K562 (cell line): ENCODE measurements around the gene PRF1. TPM values are rescaled to one million over a fixed set of nuclear protein-coding genes. Genes with fewer than 3 reads are reported as not detected.

Experiments used
- ATAC-seq: fragments of 200-7000 bp; cut with Tn5 transposase; 3 replicates; pipeline ENCODE4 v1.9.1; 2020; ENCODE audit warnings: moderate library complexity
- BruUV-seq: library from RNA; stranded (reverse); fragments of 400-500 nt; replicated peaks from 2 replicates; lab custom pipeline; 2021; lab: Mats Ljungman, UMichigan
- CTCF ChIA-PET: fragments of 300-600 bp; formaldehyde crosslinking; extraction: SDS; loops from one replicate; lab custom pipeline; 2021; ENCODE audit warnings: low intra/inter-chr PET ratio; lab: Yijun Ruan, JAX
- POLR2A ChIA-PET: fragments of 300-600, 350-650 bp; sonication (Branson Sonifier 250); formaldehyde crosslinking; extraction: SDS; loops from one replicate; lab custom pipeline; 2021; ENCODE audit warnings: antibody characterized with exemption, inconsistent platforms; lab: Yijun Ruan, JAX
- DNase-seq, 4 experiments: peaks; one replicate each; pipeline versions ENCODE4 v3.0.0 to v3.0.0-alpha.2; 2011 to 2018; ENCODE audit warnings: low spot score in 3 of 4, mixed read lengths in 3 of 4; ENCODE audit errors: extremely low read depth in 1 of 4
- FAIRE-seq: peaks from 2 replicates; lab custom pipeline; 2011; peaks lifted over from hg19 to GRCh38; lab: Jason Lieb, UNC
- H2AFZ ChIP-seq: 2 replicates; pipeline ENCODE4 v1.6.0; 2011; ENCODE audit warnings: low read depth, low read length, control low read depth, inconsistent platforms
- H3K27ac ChIP-seq: fragments of 200-600 bp; 3 replicates; pipeline ENCODE4 v1.8.0; 2011; ENCODE audit warnings: low read depth, mild to moderate bottlenecking, control low read depth, inconsistent platforms, low read length, moderate library complexity, mixed read lengths; ENCODE audit errors: extremely low read depth
- H3K27me3 ChIP-seq, 2 experiments: fragments of 300-600 bp in 1 of 2; 2 replicates in 1 of 2; 3 replicates in 1 of 2; pipeline versions ENCODE4 v1.6.0 to v1.8.0; 2011; ENCODE audit warnings: inconsistent platforms in 2 of 2, low read length in 2 of 2, mild to moderate bottlenecking in 1 of 2, mixed read lengths in 1 of 2, moderate library complexity in 1 of 2; ENCODE audit not compliant: control insufficient read depth in 2 of 2, insufficient read depth in 2 of 2
- H3K36me3 ChIP-seq: fragments of 300-600 bp; 3 replicates; pipeline ENCODE4 v1.8.0; 2011; ENCODE audit warnings: mild to moderate bottlenecking, low read length, inconsistent platforms; ENCODE audit not compliant: control insufficient read depth, insufficient read depth
- H3K4me1 ChIP-seq, 2 experiments: fragments of 200-600 bp in 1 of 2; replicated peaks in 1 of 2; 2 replicates in 1 of 2; 3 replicates in 1 of 2; pipeline versions ENCODE4 v1.5.1 to v1.8.0; 2011; ENCODE audit warnings: inconsistent platforms in 2 of 2, low read length in 2 of 2, mild to moderate bottlenecking in 1 of 2, mixed read lengths in 1 of 2, moderate library complexity in 1 of 2; ENCODE audit not compliant: control insufficient read depth in 2 of 2, insufficient read depth in 2 of 2
- H3K4me2 ChIP-seq: 2 replicates; pipeline ENCODE4 v1.6.1; 2011; ENCODE audit warnings: low read length, control low read depth, inconsistent platforms, mixed read lengths; ENCODE audit not compliant: insufficient read depth
- H3K4me3 ChIP-seq: fragments of 200-600 bp; sonication (generic), shearing (Covaris generic); 2 replicates; pipeline ENCODE4 v1.5.1; 2016; ENCODE audit warnings: control low read depth, inconsistent platforms
- H3K79me2 ChIP-seq: fragments of 200-600 bp; 3 replicates; pipeline ENCODE4 v1.8.0; 2011; ENCODE audit warnings: low read length, inconsistent platforms; ENCODE audit not compliant: control insufficient read depth, insufficient read depth
- H3K9ac ChIP-seq, 2 experiments: 2 replicates each; pipeline versions ENCODE4 v1.6.0 to v1.6.1; 2011; ENCODE audit warnings: low read depth in 2 of 2, low read length in 2 of 2, control low read depth in 1 of 2, inconsistent platforms in 1 of 2, mild to moderate bottlenecking in 1 of 2, mixed read lengths in 1 of 2; ENCODE audit not compliant: insufficient read depth in 1 of 2
- H3K9me1 ChIP-seq: one replicate; pipeline ENCODE4 v1.6.0; 2011; ENCODE audit warnings: inconsistent platforms, mild to moderate bottlenecking, low read length, moderate library complexity; ENCODE audit not compliant: control insufficient read depth, insufficient read depth
- H3K9me3 ChIP-seq: replicated peaks from 2 replicates; pipeline ENCODE4 v1.5.1; 2011; ENCODE audit warnings: low read depth, low read length, inconsistent platforms; ENCODE audit not compliant: control insufficient read depth, insufficient read depth
- H4K20me1 ChIP-seq: replicated peaks from 2 replicates; pipeline ENCODE4 v1.6.1; 2011; ENCODE audit warnings: low read length, inconsistent platforms, mixed read lengths; ENCODE audit not compliant: control insufficient read depth, insufficient read depth
- KDM4B ChIP-seq, 2 experiments: fragments of 450-650 bp in 1 of 2; sonication (generic) in 1 of 2; IDR thresholded peaks; 2 replicates each; pipeline ENCODE4 v1.6.1; 2016 to 2017; ENCODE audit warnings: borderline replicate concordance in 2 of 2, antibody characterized with exemption in 1 of 2, low read depth in 1 of 2, mild to moderate bottlenecking in 1 of 2
- L3MBTL2 ChIP-seq: fragments of 450-650 bp; IDR thresholded peaks from 2 replicates; pipeline ENCODE4 v1.6.1; 2016; ENCODE audit warnings: mild to moderate bottlenecking, moderate library complexity
- NFIC ChIP-seq: fragments of 450-650 bp; IDR thresholded peaks from 2 replicates; pipeline ENCODE4 v1.6.1; 2017; ENCODE audit warnings: mild to moderate bottlenecking, inconsistent platforms
- SP1 ChIP-seq: sonication (generic); formaldehyde crosslinking; IDR thresholded peaks from 2 replicates; pipeline ENCODE4 v1.8.1; 2022; ENCODE audit warnings: mild to moderate bottlenecking, missing genetic modification reagents
- ZFP36 ChIP-seq: fragments of 150-350 bp; IDR thresholded peaks from 2 replicates; pipeline ENCODE4 v1.6.1; 2018; ENCODE audit warnings: low read length, low read depth; ENCODE audit not compliant: partially characterized antibody
- ZSCAN32 ChIP-seq: fragments of 450-650 bp; formaldehyde crosslinking; IDR thresholded peaks from 2 replicates; pipeline ENCODE4 v1.4.0; 2020; ENCODE audit warnings: mild to moderate bottlenecking, moderate library complexity
- WGBS: fragments of 100-300 bp; shearing (Covaris generic); methylation state at CpG from one replicate; pipeline ENCODE4 v1.1.6; 2016; ENCODE audit warnings: low coverage, mixed read lengths; ENCODE audit not compliant: insufficient coverage; ENCODE audit errors: missing lambda C conversion rate; 5-methylcytosine and 5-hydroxymethylcytosine counted together
- in situ Hi-C: fragments of 300-500 bp; cut with MboI; formaldehyde crosslinking; loops from 4 replicates; pipeline ENCODE4 v1.15.0; 2018; ENCODE audit warnings: inconsistent platforms, mixed read lengths
- intact Hi-C: fragments of 100-400 bp; cut with micrococcal nuclease; formaldehyde crosslinking; loops from 2 replicates; pipeline ENCODE4 v1.14.2; 2022
- polyA plus RNA-seq, 8 experiments: library from polyadenylated mRNA; depleted of rRNA in 4 of 8; stranded (reverse) in 5 of 8; unstranded in 3 of 8; fragments of >200 nt; fragmentation: Nextera tagmentation in 2 of 8; fragmentation: Illumina TruSeq in 1 of 8; extraction: Ambion mirVana in 2 of 8; extraction: Trizol in 1 of 8; gene quantifications; 2 replicates each; pipeline versions ENCODE4 v1.2.1 to v1.2.3, GENCODE V29; 2011 to 2014; ENCODE audit warnings: inconsistent platforms in 1 of 8, missing spikeins in 1 of 8
- total RNA-seq, 7 experiments: library from RNA; depleted of rRNA in 6 of 7; stranded (reverse); fragments of >200 nt in 6 of 7; fragmentation: Illumina TruSeq in 2 of 7; extraction: Trizol in 2 of 7; gene quantifications; 2 replicates each; pipeline versions ENCODE4 v1.2.1 to v1.2.3, GENCODE V29; 2011 to 2021; ENCODE audit warnings: low replicate concordance in 1 of 7
- TF ChIP-seq, protein P1 (sequence below): fragments of 450-650 bp; IDR thresholded peaks from 2 replicates; pipeline ENCODE4 v1.6.1; 2016; ENCODE audit warnings: low read depth
- TF ChIP-seq, protein P2 (sequence below): fragments of 450-650 bp; IDR thresholded peaks from 2 replicates; pipeline ENCODE4 v1.7.0; 2016; ENCODE audit warnings: borderline replicate concordance
- TF ChIP-seq, protein P3 (sequence below): fragments of 250-450 bp; sonication (Bioruptor Pico); IDR thresholded peaks from 2 replicates; pipeline ENCODE4 v1.8.0; 2021; ENCODE audit warnings: borderline replicate concordance, mild to moderate bottlenecking, moderate library complexity; ENCODE audit not compliant: poor library complexity, severe bottlenecking
- TF ChIP-seq, protein P4 (sequence below): fragments of 450-650 bp; IDR thresholded peaks from 2 replicates; pipeline ENCODE4 v1.6.1; 2017; ENCODE audit warnings: mild to moderate bottlenecking, moderate library complexity

PRF1 gene
- total and polyA plus RNA-seq, 9 of the 15 experiments (the other 6 are each of a cell fraction or from before 2014, with no cell fraction given): 3.8 to 8.6 (median 6.3) TPM

DNA sequence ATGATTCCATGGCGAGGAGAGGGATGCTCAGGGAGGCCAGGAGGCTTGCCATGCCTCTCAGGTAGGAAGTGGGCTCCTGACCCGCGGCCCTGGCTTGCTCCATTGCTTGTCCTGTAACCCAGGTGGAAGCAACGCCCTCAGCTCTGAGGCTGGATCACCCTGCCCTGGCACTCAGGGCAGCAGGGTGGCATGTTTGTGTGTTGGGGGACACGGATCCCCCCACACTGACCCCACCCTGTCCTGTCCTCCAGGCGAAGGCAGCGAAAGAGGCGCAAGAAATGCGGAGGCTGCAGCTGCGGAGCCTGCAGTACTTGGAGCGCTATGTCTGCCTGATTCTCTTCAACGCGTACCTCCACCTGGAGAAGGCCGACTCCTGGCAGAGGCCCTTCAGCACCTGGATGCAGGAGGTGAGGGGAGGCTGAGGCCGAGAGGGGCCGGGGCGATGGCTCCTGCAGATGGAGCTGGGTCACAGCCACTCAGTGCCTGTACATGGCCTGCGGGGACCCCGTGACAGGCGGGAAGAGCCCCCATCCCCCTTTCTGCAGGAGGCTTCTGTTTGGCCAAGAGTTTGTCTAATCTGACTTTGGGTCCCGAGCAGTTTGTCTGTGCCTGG is 38.3 kb downstream of the PRF1 start:
- Histone ChIP-seq H3K4me3 (no peak overlapping the region), H3K36me3 (no peaks in the 10 kb centered on the region), H2AFZ (no peak overlapping the region), H4K20me1 (no peaks in the 10 kb centered on the region), H3K4me2 (no peak overlapping the region), H3K4me1 (peaks cover 10 to 58% of the 10 kb centered on the region in 2 experiments), H3K9ac (peak overlapping the region in 1 of 2 experiments; percentile 31; a peak in 2 of 4 replicates), H3K27ac (no peak overlapping the region), H3K9me3 (no peaks in the 10 kb centered on the region), H3K27me3 (no peaks in the 10 kb centered on the region), H3K9me1 (no peaks in the 10 kb centered on the region), H3K79me2 (no peaks in the 10 kb centered on the region)
- FAIRE-seq (no peak), ATAC-seq (no peak), DNase-seq (no peak)
- POLR2A ChIA-PET: interaction anchor here (0.7 kb wide), 1 partner anchor 155 kb away, joined by 3 read pairs; no protein-coding TSS in a partner anchor
- CTCF ChIA-PET: no interaction called here
- BruUV-seq: no TSS peak
- in situ Hi-C loops (no loop called here), intact Hi-C loops (no loop called here)
- WGBS: 59% methylated on average over 21 of the region's 21 CpGs
- TF ChIP-seq KDM4B (IDR thresholded peaks at IDR 0.05; ENCODE audit: borderline replicate concordance in 2 of 2, low read depth in 1 of 2) (no peak), NFIC (no peak), L3MBTL2 (no peak), ZSCAN32 (CRISPR knock-in tag) (no peak), SP1 (no peak), ZFP36 (no peak)
- TF ChIP-seq, protein P1, sequence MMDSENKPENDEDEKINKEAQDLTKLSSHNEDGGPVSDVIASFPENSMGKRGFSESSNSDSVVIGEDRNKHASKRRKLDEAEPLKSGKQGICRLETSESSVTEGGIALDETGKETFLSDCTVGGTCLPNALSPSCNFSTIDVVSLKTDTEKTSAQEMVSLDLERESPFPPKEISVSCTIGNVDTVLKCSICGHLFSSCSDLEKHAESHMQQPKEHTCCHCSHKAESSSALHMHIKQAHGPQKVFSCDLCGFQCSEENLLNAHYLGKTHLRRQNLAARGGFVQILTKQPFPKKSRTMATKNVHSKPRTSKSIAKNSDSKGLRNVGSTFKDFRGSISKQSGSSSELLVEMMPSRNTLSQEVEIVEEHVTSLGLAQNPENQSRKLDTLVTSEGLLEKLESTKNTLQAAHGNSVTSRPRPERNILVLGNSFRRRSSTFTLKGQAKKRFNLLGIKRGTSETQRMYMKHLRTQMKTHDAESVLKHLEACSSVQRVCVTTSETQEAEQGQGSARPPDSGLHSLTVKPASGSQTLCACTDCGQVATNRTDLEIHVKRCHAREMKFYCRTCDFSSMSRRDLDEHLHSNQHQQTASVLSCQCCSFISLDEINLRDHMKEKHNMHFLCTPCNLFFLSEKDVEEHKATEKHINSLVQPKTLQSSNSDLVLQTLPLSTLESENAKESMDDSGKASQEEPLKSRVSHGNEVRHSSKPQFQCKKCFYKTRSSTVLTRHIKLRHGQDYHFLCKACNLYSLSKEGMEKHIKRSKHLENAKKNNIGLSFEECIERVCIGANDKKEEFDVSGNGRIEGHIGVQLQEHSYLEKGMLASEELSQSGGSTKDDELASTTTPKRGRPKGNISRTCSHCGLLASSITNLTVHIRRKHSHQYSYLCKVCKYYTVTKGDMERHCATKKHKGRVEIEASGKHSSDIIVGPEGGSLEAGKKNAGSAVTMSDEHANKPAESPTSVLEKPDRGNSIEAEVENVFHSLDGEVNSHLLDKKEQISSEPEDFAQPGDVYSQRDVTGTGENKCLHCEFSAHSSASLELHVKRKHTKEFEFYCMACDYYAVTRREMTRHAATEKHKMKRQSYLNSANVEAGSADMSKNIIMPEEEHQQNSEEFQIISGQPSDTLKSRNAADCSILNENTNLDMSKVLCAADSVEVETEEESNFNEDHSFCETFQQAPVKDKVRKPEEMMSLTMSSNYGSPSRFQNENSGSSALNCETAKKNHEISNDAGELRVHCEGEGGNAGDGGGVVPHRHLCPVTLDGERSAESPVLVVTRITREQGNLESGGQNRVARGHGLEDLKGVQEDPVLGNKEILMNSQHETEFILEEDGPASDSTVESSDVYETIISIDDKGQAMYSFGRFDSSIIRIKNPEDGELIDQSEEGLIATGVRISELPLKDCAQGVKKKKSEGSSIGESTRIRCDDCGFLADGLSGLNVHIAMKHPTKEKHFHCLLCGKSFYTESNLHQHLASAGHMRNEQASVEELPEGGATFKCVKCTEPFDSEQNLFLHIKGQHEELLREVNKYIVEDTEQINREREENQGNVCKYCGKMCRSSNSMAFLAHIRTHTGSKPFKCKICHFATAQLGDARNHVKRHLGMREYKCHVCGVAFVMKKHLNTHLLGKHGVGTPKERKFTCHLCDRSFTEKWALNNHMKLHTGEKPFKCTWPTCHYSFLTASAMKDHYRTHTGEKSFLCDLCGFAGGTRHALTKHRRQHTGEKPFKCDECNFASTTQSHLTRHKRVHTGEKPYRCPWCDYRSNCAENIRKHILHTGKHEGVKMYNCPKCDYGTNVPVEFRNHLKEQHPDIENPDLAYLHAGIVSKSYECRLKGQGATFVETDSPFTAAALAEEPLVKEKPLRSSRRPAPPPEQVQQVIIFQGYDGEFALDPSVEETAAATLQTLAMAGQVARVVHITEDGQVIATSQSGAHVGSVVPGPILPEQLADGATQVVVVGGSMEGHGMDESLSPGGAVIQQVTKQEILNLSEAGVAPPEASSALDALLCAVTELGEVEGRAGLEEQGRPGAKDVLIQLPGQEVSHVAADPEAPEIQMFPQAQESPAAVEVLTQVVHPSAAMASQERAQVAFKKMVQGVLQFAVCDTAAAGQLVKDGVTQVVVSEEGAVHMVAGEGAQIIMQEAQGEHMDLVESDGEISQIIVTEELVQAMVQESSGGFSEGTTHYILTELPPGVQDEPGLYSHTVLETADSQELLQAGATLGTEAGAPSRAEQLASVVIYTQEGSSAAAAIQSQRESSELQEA: no peak
- TF ChIP-seq, protein P2, sequence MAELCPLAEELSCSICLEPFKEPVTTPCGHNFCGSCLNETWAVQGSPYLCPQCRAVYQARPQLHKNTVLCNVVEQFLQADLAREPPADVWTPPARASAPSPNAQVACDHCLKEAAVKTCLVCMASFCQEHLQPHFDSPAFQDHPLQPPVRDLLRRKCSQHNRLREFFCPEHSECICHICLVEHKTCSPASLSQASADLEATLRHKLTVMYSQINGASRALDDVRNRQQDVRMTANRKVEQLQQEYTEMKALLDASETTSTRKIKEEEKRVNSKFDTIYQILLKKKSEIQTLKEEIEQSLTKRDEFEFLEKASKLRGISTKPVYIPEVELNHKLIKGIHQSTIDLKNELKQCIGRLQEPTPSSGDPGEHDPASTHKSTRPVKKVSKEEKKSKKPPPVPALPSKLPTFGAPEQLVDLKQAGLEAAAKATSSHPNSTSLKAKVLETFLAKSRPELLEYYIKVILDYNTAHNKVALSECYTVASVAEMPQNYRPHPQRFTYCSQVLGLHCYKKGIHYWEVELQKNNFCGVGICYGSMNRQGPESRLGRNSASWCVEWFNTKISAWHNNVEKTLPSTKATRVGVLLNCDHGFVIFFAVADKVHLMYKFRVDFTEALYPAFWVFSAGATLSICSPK: no peak
- TF ChIP-seq, protein P3, sequence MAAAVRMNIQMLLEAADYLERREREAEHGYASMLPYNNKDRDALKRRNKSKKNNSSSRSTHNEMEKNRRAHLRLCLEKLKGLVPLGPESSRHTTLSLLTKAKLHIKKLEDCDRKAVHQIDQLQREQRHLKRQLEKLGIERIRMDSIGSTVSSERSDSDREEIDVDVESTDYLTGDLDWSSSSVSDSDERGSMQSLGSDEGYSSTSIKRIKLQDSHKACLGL: no peak
- TF ChIP-seq, protein P4, sequence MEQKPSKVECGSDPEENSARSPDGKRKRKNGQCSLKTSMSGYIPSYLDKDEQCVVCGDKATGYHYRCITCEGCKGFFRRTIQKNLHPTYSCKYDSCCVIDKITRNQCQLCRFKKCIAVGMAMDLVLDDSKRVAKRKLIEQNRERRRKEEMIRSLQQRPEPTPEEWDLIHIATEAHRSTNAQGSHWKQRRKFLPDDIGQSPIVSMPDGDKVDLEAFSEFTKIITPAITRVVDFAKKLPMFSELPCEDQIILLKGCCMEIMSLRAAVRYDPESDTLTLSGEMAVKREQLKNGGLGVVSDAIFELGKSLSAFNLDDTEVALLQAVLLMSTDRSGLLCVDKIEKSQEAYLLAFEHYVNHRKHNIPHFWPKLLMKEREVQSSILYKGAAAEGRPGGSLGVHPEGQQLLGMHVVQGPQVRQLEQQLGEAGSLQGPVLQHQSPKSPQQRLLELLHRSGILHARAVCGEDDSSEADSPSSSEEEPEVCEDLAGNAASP: no peak
